ENCODE measurements around the gene DVL1.

DNA sequence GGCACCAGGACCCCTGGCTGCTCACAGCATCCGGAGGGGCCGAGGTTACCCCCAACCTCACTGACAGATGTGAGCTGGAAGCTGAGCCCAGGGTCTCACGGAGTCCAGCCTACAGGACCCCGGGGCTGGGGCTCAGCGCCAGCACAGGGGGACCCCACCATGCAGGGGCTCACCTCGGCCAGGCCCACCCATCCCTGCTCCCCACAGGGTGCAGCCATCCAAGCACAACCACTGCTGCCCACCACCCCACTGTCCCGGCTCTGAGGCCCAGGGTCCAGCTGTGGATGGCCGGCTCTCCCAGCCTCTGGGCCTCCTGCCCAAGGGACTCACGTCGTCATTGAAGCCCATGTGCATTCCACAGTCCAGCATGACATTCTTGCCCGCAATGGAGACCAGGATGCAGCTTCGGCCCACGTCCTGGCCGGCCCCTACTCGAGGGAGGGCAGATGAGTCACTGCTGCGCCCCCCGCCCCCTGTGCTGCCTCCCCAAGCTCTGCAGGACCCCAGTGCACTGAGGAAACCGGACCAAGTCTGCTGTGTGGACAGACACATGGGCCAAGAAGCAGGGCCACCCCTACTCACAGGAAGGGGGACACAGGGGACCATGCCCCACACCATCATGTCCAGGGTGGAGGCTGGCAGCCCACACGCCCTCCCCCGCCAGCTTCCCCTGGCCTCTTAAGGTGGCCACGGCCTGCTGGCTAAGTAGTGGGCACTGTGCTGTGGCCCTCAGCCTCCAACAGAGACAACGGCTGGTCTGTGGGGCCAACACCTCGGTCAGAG lies 28.4 kb downstream of the DVL1 start:
- TF ChIP-seq POLR2AphosphoS5 (IDR thresholded peaks at IDR 0.05; ENCODE audit: low read depth, low read length) (no peak), POLR2A (IDR thresholded peaks at IDR 0.05; ENCODE audit: low read depth, low read length) (no peak; the same call in 1 of the 2 replicates), TAF1 (IDR thresholded peaks at IDR 0.05; ENCODE audit: borderline replicate concordance, low read depth, low read length) (no peak)

Data from GM12892 (cell line).